DOHH2 (cell line): Measurements from ENCODE around the gene GFPT2.

Source experiments
- CTCF ChIP-seq: fragments of 200-600 bp; sonication (generic); IDR thresholded peaks from one replicate; pipeline ENCODE4 v1.5.1; 2014; ENCODE audit warnings: antibody characterized with exemption, mild to moderate bottlenecking, low read depth, low read length; ENCODE audit not compliant: poor library complexity, severe bottlenecking
- EZH2phosphoT487 ChIP-seq: fragments of 200-600 bp; sonication (generic); IDR thresholded peaks from 2 replicates; pipeline ENCODE4 v1.6.1; 2017; ENCODE audit warnings: borderline replicate concordance, mild to moderate bottlenecking, antibody characterized with exemption, low read length, moderate library complexity, mixed read lengths

DNA sequence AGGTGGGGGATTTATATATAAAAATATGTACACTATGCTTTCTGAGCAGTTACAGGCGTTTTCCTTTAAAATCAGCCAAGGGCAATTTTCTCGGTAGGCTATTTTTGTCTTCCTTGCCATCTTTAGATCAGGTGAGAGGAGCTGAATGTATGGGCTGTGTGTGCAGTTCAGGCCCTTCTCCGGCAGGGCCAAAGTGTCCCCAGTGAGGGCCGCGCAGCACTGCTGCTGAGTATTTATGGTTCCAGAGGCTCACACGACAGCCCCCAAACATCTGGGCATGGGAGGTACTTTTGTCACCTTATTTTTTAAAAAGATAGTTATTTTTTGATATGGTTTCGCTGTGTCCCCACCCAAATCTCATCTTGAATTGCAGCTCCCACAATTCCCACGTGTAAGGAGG lies 11.5 kb downstream of the GFPT2 start:
- no peak for TF ChIP-seq CTCF
- no peak for TF ChIP-seq EZH2phosphoT487
